NCI-H2081 (cell line): ENCODE measurements around the gene NUP210L.
"Not testable (repeated sequence)": the region's sequence is repeated elsewhere in the genome, so short reads cannot be mapped to it uniquely, and the experiment has no call there.

ENCODE experiments used
- DNase-seq, 2 experiments: peaks; one replicate each; lab custom pipeline; 2025; lab: John Stamatoyannopoulos, UW

NUP210L gene

DNA sequence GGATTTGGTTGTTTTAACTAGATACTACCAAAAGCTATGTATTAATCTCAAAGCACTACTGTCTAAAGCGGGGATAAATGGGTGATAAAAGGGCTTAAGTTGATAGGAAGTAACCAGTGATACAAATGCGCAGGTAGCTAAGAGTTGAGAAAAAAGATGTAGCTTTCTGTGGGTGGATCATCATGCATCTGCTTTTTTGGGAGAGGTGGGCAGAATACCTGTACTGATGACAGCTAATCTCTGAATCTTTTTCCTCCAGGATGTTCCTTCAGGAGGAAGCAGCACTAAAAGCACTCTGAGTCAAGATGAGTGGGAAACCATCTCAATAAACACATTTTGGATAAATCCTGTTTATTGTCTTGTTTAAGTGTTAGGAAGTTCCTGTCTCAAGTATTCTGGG, 163.1 kb downstream of the NUP210L start:
- no peak for DNase-seq

DNA sequence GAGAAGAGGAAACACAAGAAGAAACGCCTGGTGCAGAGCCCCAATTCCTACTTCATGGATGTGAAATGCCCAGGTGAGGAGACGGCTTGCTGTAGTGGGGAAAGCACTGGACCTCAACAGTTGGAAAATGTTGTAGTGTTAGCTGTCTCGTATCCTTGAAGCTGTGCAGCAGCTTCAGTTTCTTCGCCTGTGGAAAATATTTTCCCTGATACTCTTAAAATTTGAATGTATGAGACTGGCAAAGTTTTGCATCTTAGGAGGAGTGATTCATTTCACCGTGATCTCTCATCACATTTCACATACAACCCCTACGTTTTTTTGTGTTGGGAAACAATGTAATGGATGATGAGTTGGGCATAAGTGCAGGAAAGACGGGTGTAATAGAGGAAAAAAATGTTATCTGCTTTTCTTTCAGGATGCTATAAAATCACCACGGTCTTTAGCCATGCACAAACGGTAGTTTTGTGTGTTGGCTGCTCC, 163.7 kb downstream of the NUP210L start:
- DNase-seq, result no peak

DNA sequence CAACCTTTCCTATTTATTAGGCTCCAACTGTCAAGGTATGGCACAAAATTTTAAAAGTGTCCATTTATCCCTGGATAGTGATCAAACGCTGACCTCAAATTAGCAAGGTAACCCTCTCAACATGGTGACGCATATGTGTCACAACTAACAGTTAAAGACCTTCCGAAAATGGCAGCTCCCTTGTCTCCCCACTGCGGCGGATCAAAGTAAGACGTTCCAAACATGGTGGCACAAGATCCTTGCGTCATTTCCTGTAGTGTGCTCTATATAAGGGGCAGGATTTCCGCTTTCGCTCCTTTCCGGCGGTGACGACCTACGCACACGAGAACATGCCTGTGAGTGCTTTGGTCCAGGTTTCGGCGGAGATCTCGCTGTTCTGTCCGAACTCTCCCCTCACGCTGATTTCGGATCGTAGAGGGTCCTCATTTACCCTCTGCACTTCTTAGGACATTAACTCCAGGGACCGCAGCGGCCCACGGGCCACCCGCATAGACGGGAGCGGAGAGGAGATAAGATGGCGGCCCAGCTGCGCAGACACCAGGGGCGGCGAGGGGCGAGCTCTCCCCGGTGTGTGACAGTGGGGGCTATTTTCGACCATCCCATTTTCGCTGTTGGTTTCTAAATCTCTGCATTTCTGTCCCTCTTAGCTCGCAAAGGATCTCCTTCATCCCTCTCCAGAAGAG, 164.3 kb downstream of the NUP210L start, which contains the start of gene RPS27:
Gene RPS27, plus strand, starts transcription at position 295 of the 683 bp plus-strand sequence. Its CDS starts 35 bp downstream, at position 330.
- DNase-seq, result peak; percentile 99

DNA sequence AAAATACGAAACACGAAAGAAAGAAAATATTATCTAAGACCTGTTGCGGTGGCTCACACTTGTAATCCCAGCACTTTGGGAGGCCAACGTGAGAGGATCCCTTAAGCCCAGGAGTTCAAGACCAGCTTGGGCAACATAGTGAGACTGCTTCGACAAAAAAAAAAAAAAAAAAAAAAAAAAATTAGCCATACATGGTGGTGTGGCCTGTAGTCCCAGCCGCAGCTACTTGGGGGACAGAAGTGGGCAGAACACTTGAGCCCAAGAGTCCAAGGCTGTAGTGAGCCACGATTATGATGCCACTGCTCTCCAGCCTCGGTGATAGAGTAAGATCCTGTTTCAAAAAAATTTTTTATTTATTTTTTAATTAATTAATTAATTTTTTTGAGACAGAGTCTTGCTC, 167.3 kb downstream of the NUP210L start:
- DNase-seq, result no peak

DNA sequence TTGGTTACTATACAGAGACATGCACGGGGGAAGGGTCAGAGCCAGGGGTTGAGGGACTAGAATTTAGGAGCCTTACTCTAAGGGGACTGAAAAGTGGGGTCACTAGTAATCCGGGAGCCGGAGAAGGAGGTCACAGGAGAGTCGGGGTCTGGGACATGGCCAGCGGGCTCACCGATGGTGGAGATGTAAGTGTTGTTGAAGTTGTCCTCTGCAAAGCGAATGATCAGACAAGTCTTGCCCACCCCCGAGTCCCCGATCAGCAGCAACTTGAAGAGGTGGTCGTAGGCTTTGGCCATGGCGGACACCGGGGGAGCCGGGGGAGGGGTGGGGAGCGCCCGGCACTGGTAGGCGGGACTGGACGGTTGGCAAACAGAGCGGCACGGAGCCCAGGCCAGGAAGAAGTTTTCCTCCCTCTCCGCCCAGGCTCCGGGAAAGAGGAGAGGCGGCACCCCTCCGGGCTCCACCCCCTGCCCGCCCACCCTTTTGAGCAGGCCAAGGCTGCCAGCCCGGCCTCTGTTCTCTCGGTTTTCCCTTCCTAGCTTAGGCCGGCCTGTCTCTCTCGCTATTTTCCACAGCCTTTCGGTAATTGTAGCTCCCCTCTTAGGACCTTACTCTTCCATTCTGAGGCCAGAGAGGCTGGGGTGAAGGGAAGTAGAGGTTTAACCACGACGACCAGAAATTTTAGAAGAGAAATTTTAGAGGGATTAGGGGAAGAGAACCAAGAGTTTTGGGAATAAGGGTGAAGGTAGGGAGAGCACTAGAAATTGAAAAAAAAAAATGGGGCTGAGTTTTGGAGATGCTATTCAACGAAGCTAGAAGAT, 168.7 kb downstream of the NUP210L start, which contains the start of gene RAB13:
Gene RAB13, minus strand, starts transcription at position 399 of the 821 bp plus-strand sequence. Its CDS starts 103 bp downstream, at position 296.
- DNase-seq, result peak; percentile 66 to 77

DNA sequence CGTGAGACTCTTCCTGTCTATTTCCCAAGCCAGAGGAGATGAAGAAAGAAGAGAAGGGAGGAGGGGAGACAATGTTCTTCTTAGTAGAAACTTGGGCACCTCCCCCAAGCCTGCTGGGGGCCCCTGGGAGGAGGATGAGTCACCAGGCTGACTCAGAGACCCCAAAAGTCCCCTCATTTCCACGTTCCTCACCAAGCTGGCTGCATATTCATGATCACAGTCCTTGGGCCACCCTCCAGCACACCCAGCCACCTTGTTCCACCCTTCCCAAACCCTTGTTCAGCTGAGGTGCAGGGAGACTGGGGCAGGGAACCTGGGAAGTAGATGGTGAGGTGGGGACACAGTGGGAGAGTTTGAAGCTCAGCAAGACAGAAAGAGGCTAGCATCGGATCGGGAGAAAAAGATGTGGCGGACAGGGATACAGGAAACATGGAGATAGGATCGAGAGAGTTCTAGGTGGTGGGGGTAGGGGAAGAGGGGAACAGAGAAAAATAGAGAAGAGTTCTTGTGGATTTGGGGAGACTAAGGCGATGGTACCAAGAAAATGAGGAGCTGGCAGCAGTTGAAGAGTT, 169.4 kb downstream of the NUP210L start:
- DNase-seq, result no peak

DNA sequence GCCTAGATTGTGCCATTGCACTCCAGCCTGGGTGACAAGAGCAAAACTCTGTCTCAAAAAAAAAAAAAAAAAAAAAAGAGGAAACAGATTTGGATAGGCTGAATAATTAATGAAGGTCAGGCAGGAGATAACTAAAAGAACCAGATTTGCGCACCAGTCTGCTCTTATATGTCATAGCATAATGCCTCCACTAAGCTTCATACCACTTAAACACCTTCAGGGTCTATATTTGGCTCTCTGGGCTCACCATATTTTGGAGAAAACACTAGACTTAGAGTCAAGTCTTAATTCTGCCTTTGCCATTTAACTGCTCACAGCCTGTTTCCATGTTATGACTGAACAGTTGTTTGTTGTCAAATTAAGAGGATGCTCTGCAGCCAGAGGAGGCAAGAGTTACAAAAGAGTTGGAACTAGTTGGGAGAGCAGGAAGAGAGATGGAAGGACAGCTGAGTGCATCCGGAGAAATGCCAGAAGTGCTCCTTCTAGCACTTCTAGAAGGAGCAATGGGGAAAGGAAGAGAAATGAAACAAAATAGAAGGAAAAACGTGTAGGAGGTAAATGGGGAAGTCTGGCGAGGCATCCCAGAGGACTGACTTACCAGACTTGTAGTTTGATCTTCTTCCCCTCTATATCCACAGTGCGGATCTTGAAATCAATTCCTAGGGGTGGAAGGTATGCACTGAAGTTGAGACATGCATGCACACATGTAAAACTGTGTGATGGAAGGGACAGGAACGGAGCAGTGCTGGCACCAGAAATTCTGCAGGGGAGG, 170.6 kb downstream of the NUP210L start:
- no peak for DNase-seq

DNA sequence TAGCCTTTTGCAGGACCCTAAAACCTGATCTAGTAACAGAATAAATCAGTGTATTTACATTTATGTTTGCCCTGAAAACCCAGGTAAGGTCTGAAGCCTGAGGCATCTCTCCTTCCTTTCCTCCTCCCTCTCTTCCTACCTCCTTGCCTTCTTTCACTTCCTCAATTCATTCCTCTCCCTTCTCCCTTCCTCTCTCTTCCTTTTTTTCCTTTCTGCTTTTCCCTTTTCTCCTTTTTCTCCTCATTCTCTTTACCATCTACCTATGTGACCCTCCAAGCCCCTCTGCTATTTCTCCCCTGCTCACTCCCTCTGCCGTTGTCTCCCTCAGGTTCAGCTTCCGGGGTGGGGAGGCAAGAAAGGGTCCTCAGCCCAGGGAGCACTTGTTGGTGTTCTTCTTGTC, 173.1 kb downstream of the NUP210L start:
- DNase-seq, result not testable (repeated sequence)

DNA sequence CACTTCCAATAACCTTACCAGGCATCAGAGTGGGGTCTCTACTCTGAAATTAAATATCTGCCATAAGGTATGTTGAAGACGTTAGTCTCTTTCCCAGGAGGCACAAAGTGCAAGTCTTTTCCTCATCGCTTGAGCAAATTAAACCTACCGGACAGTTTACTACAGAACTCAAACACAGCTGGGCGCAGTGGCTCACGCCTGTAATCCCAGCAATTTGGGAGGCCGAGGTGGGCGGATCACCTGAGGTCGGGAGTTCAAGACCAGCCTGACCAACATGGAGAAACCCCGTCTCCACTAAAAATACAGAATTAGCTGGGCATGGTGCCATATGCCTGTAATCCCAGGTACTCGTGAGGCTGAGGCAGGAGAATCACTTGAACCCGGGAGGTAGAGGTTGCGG, 175.8 kb downstream of the NUP210L start:
- not testable (repeated sequence) for DNase-seq

DNA sequence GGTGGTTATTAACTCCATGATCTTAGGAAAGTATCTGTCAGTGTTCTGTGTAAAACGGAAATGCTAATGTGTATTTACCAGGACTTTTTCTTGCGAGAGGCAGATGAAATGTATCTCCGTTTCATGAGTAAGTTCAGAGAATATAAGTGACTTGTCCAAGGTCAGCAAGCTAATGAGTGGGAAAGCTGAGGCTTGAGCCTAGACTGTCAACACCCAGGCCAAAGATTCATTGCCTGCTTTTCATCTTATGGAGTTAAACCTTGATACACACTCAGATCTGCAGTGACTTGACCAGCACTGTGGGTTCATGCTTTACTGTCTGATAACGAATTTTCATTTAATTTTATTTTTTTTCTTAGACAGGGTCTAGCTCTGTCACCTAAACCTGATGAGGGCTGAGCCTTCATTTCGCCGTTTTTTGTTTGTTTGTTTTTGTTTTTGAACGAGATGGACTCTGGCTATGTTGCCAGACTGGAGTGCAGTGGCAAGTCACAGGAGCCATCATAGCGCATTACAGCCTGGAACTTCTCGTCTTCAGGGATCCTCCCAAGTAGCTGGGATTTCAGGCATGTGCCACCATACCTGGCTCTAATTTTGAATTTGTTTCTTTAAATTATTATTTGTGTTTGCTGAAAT, 176.5 kb downstream of the NUP210L start:
- no peak for DNase-seq

DNA sequence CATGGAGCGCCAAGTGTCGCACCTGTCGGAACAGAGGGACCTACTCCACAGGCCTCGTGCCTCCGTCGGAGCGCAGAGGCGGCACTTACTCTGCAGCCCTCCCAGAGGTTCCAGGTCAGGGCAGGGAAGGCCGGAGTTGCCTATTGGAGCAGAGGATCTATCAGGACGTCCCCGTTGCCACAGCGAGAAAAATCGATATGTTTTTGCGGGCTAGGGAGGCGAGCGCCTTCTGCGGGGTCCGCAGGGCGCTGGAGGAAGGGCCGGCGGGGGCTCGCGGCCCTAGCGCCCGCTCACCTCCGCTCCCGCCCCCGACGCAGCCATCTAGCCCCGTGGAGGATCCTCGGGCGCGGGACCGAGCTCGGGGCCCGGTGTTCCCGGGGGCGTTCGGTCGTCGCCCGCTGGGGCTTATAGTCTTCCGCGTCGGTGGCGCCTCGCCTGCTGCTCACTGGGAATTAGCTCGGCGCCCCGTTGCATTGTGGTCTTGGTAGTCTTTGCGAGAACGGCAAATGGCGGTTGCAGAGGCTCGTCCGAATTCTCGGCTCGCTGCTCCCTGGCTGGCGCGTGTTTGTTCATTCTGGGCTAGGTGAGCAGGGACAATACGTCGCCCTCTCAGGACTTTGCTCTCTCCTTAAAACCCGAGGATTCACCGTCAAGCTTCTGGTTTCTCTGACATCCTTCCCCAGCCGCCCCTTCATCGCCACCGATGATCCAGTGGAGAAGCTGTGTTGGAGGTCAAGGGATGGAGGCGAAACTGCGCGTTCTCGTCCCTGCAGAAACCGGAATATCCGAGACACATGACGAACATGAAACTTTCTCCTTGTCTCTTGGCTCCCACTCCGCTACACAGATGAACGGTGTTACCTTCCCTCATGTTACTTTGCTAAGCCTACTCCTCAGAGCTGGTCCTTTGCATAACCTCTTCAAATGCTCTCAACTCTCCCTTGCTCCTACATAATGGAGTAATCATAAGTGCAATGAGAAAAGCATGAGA, 177.3 kb downstream of the NUP210L start, which contains the start of gene JTB:
Gene JTB, minus strand, starts transcription at position 425 of the 991 bp plus-strand sequence. Its CDS starts 422 bp downstream, at position 3.
- DNase-seq, result peak; percentile 93 to 96

DNA sequence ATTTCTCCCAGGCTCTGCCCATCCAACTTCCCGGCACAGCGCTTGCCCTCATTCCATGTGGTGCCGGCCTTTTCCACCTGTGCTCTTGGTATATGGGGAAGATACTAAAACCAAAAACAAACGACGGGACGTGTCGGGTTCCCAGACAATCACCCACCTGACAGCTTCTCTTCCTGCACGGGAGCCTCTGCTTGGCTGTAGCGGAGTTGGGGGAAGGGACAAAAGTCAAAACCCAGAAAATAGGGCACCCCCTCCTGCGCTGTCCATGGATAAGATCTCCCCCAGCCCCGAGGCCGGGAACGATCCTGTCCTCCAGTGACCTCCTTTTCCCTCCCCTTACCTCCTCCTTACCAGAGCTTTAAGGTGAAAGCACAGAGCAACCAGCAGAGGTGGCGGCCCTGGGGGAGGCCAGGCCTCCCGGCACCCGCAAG, 178.0 kb downstream of the NUP210L start:
- DNase-seq, result peak in 1 of 2 experiments; percentile 58

DNA sequence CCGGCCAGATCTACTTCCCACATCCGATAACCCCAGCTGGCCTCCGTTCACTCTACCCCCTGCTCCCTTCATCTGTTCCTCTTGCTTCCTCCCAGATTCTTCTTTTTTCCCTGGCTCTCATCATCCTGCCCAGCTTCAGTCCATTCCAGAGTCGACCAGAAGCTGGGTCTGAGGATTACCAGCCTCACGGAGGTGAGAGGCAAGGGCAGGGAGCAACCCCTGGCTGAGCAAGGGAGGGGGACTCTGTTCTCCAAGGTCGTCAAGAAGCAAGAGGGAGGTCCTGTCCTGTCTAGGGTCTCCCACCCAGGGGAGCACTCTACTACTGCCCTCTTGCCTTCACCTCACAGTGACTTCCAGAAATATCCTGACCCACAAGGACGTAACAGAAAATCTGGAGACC, 181.3 kb downstream of the NUP210L start:
- DNase-seq, result no peak

DNA sequence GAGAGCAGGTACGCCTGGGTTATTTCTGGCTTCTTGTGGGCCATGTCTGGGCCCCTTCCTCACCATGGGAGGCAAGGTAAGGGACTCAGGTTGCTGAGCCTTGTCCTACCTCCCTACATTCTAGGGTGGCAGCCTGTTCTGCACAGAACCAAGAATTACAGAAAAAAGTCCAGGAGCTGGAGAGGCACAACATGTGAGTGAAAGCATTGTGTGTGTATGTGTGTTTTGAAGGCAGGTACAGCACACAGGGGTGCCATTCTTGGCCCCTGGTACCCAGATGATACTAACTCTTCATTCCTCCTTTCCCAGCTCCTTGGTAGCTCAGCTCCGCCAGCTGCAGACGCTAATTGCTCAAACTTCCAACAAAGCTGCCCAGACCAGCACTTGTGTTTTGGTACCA, 181.8 kb downstream of the NUP210L start:
- DNase-seq, result no peak

DNA sequence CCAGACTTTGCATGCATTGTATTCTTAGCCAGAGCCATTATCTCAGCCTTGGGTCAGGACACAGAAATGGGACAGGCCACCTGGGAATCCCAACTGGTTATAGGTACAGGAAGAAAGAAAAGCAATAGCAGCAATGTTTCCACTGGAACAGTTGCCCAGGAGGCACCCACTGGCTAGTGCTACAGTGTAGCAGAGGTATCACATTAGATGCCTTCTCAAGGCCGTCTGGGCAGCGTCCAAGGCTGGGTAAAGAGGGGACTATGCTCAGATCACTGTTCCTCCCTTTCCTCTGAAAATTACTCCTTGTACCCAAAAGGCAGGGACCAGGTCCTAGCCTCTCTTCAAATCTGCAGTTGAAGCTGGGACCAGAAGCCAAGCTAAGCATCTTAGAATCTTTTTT, 184.5 kb downstream of the NUP210L start:
- DNase-seq, result no peak

DNA sequence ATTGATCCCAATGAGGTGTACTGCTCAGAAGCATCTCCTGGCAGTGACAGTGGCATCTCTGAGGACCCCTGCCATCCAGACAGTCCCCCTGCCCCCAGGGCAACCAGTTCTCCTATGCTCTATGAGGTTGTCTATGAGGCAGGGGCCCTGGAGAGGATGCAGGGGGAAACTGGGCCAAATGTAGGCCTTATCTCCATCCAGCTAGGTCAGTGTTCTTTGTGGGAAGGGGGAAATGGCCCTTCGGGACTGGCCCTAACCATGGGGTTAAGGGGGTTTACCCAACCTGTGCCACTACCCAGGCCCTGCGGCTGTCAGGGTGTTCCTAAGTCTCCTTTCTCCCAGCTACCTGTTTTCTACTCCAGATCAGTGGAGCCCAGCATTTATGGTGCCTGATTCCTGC, 185.9 kb downstream of the NUP210L start:
- DNase-seq, result no peak

DNA sequence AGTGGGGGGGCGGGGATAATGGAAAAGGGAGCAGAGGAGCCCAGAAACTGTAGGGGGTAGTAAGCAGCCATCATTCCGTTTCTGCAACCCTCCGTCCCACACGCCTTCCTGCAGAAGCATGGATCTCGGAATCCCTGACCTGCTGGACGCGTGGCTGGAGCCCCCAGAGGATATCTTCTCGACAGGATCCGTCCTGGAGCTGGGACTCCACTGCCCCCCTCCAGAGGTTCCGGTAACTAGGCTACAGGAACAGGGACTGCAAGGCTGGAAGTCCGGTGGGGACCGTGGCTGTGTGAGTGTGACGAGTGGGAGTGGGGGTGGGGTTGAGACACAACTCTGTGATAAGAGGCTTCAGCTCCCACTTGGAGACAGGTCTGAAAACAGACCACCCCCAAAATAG, 186.5 kb downstream of the NUP210L start:
- peak in 1 of 2 experiments; percentile 34 for DNase-seq

DNA sequence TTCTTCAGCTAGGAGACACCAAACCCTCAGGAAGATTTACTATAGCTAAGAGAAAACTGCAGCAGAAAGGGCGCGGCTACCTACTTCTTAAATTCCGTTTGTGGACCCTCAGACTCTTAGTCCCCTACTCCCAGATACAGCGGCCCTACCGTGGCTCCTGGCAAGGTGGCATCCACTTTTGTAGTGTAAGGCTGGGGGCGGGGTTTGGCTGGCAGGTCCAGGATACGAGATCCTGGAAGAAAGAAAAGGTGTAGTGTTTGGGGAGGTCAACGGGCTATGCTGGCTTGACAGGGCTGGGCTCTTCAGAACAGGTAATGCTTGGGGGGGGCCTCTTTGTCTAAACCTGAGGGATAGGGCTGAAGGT, 186.9 kb downstream of the NUP210L start:
- peak; percentile 48 to 55 for DNase-seq

DNA sequence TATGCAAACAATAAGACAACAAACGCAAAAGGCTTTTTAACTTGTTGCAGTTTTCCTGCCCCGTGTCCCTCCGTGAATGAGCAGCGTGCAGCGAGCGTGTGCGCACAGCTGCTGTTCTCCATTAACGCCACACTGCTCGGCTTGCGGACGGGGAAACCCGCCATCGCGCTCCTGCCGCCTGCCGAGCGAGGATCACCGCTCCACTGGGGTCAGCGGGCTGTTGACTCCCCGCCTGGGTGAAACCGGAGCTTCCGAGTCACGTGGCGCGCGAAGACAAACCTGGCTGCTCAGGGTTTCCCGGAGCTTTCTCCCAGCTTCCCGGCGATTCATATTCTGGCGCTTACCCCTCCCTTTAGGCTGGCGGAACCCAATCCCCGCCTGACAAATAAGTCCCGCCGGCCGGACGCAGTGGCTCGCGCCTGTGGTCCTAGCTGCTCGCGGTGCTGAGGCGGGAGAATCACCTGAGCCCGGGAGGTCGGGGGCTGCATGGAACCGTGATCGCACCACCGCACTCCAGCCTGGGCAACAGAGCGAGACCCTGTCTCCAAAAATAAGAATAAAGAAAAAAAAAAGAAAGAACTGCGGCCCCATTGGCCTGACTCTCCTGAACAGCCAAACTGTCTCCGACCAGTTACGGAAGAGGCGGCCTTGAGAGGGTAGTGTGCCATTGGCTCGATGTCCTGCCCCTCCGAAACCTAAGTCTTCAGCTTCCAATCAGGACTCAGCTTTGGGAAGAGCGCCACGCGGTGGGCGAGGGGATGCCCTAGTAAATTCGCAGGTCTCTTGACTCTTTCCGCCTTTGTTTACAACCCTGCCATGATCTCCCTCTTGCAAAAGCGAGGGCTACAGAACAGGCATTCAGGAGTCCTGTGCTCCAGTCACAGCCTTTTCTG, 187.5 kb downstream of the NUP210L start, which contains the start of gene CREB3L4:
Gene CREB3L4, plus strand, starts transcription at position 796 of the 893 bp plus-strand sequence. CDS start 624 bp downstream, outside the sequence.
- peak; percentile 98 to 100 for DNase-seq
